ENCODE measurements around the gene ZSCAN23.

GRCh38 chr6:28399350-28400121, 43.8 kb downstream of the ZSCAN23 start, which contains the start of gene ZSCAN12:
- TF ChIP-seq POLR2A (IDR thresholded peaks at IDR 0.05) = no peak
- TF ChIP-seq, protein P1, sequence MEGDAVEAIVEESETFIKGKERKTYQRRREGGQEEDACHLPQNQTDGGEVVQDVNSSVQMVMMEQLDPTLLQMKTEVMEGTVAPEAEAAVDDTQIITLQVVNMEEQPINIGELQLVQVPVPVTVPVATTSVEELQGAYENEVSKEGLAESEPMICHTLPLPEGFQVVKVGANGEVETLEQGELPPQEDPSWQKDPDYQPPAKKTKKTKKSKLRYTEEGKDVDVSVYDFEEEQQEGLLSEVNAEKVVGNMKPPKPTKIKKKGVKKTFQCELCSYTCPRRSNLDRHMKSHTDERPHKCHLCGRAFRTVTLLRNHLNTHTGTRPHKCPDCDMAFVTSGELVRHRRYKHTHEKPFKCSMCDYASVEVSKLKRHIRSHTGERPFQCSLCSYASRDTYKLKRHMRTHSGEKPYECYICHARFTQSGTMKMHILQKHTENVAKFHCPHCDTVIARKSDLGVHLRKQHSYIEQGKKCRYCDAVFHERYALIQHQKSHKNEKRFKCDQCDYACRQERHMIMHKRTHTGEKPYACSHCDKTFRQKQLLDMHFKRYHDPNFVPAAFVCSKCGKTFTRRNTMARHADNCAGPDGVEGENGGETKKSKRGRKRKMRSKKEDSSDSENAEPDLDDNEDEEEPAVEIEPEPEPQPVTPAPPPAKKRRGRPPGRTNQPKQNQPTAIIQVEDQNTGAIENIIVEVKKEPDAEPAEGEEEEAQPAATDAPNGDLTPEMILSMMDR (IDR thresholded peaks at IDR 0.05 in 4 of 5, conservative IDR thresholded peaks at IDR 0.05 in 1 of 5) = peak in 4 of 5 experiments; percentile 5 to 37 (median 22)

Data from gastrocnemius medialis (tissue), 4 donors.